Measurements from ENCODE around the gene LRRC1.

The LRRC1 gene

GRCh38 chr6:53926505-53926904 lies 131.7 kb downstream of the LRRC1 start:
- no peak overlapping the region for H3K4ac ChIP-seq (ENCODE audit: low read length)
- H2BK120ac ChIP-seq (ENCODE audit: low read depth, low read length) = no peak overlapping the region
- H3K23ac ChIP-seq (ENCODE audit: low read depth, low read length, poor library complexity) = no peak overlapping the region
- H3K4me1 ChIP-seq (ENCODE audit: control insufficient read depth in 2 of 2, insufficient read depth in 1 of 2, low read depth in 1 of 2, low read length in 2 of 2) = peaks cover 3 to 6% of the 10 kb centered on the region in 2 donors
- H2BK5ac ChIP-seq (ENCODE audit: low read length) = no peak overlapping the region
- H3K36me3 ChIP-seq (replicated peaks in 1 of 2; ENCODE audit: control insufficient read depth in 2 of 2, insufficient read depth in 2 of 2, low read length in 2 of 2) = no peaks in the 10 kb centered on the region
- H3K27me3 ChIP-seq (ENCODE audit: control insufficient read depth in 3 of 3, insufficient read depth in 3 of 3, low read depth in 1 of 3, low read length in 3 of 3) = no peaks in the 10 kb centered on the region
- no peak overlapping the region for H4K91ac ChIP-seq (ENCODE audit: low read depth, low read length, poor library complexity)
- no peak overlapping the region for H3K27ac ChIP-seq (replicated peaks; ENCODE audit: low read length)
- H3K79me1 ChIP-seq (ENCODE audit: low read depth, low read length) = no peaks in the 10 kb centered on the region
- H3K14ac ChIP-seq (ENCODE audit: low read length) = no peak overlapping the region
- no peak overlapping the region for H2AK5ac ChIP-seq (ENCODE audit: low read depth, low read length)
- H3K9ac ChIP-seq (ENCODE audit: low read depth, low read length, poor library complexity) = no peak overlapping the region
- WGBS, 2 donors (ENCODE audit: extremely low coverage in 2 of 2, insufficient read length in 2 of 2, insufficient replicate concordance in 1 of 2) = no CpG with 5 or more reads among the region's 2 CpGs
- peaks cover 0 to 4% of the 10 kb centered on the region in 2 donors for H3K9me3 ChIP-seq (replicated peaks in 1 of 2; ENCODE audit: control insufficient read depth in 2 of 2, insufficient read depth in 1 of 2, low read depth in 1 of 2, low read length in 2 of 2)
- no peak overlapping the region for H3K4me3 ChIP-seq (ENCODE audit: low read length in 2 of 2)
- H4K8ac ChIP-seq (ENCODE audit: low read depth, low read length) = no peak overlapping the region
- no peak overlapping the region for H2BK12ac ChIP-seq (ENCODE audit: low read length)
- H2BK15ac ChIP-seq (ENCODE audit: low read length) = no peak overlapping the region
- no peak overlapping the region for H3K4me2 ChIP-seq (ENCODE audit: insufficient read depth, low read length, poor library complexity, severe bottlenecking)
- H3K18ac ChIP-seq (ENCODE audit: low read length) = no peak overlapping the region
- H2AFZ ChIP-seq (ENCODE audit: low read length) = no peak overlapping the region
- DNase-seq (ENCODE audit: low spot score) = no peak

GRCh38 chr6:53928641-53929040 lies 133.8 kb downstream of the LRRC1 start:
- Histone ChIP-seq H3K4ac (ENCODE audit: low read length) (no peak overlapping the region), H3K14ac (ENCODE audit: low read length) (no peak overlapping the region), H3K4me2 (ENCODE audit: insufficient read depth, low read length, poor library complexity, severe bottlenecking) (no peak overlapping the region), H2BK12ac (ENCODE audit: low read length) (no peak overlapping the region), H3K27ac (replicated peaks; ENCODE audit: low read length) (no peak overlapping the region), H2AK5ac (ENCODE audit: low read depth, low read length) (no peak overlapping the region), H2AFZ (ENCODE audit: low read length) (no peak overlapping the region), H3K9me3 (replicated peaks in 1 of 2; ENCODE audit: control insufficient read depth in 2 of 2, insufficient read depth in 1 of 2, low read depth in 1 of 2, low read length in 2 of 2) (peaks cover 0 to 4% of the 10 kb centered on the region in 2 donors), H3K23ac (ENCODE audit: low read depth, low read length, poor library complexity) (no peak overlapping the region), H2BK15ac (ENCODE audit: low read length) (no peak overlapping the region), H3K9ac (ENCODE audit: low read depth, low read length, poor library complexity) (no peak overlapping the region), H3K4me3 (ENCODE audit: low read length in 2 of 2) (no peak overlapping the region), H3K4me1 (ENCODE audit: control insufficient read depth in 2 of 2, insufficient read depth in 1 of 2, low read depth in 1 of 2, low read length in 2 of 2) (no peaks in the 10 kb centered on the region), H4K91ac (ENCODE audit: low read depth, low read length, poor library complexity) (no peak overlapping the region), H2BK5ac (ENCODE audit: low read length) (no peak overlapping the region), H3K18ac (ENCODE audit: low read length) (no peak overlapping the region), H2BK120ac (ENCODE audit: low read depth, low read length) (no peak overlapping the region), H3K27me3 (ENCODE audit: control insufficient read depth in 3 of 3, insufficient read depth in 3 of 3, low read depth in 1 of 3, low read length in 3 of 3) (no peaks in the 10 kb centered on the region), H3K79me1 (ENCODE audit: low read depth, low read length) (no peaks in the 10 kb centered on the region), H3K36me3 (replicated peaks in 1 of 2; ENCODE audit: control insufficient read depth in 2 of 2, insufficient read depth in 2 of 2, low read length in 2 of 2) (no peaks in the 10 kb centered on the region), H4K8ac (ENCODE audit: low read depth, low read length) (no peak overlapping the region)
- no CpG with 5 or more reads among the region's 1 CpG for WGBS, 2 donors (ENCODE audit: extremely low coverage in 2 of 2, insufficient read length in 2 of 2, insufficient replicate concordance in 1 of 2)
- no peak for DNase-seq (ENCODE audit: low spot score)

- Histone ChIP-seq H2BK120ac (ENCODE audit: low read depth, low read length) (no peak overlapping the region), H3K4me3 (ENCODE audit: low read length in 2 of 2) (no peak overlapping the region), H2BK5ac (ENCODE audit: low read length) (no peak overlapping the region), H2BK12ac (ENCODE audit: low read length) (no peak overlapping the region), H3K23ac (ENCODE audit: low read depth, low read length, poor library complexity) (no peak overlapping the region), H3K9ac (ENCODE audit: low read depth, low read length, poor library complexity) (no peak overlapping the region), H3K14ac (ENCODE audit: low read length) (no peak overlapping the region), H3K27me3 (ENCODE audit: control insufficient read depth in 3 of 3, insufficient read depth in 3 of 3, low read depth in 1 of 3, low read length in 3 of 3) (no peaks in the 10 kb centered on the region), H3K4ac (ENCODE audit: low read length) (no peak overlapping the region), H3K79me1 (ENCODE audit: low read depth, low read length) (no peaks in the 10 kb centered on the region), H3K9me3 (replicated peaks in 1 of 2; ENCODE audit: control insufficient read depth in 2 of 2, insufficient read depth in 1 of 2, low read depth in 1 of 2, low read length in 2 of 2) (peaks cover 0 to 4% of the 10 kb centered on the region in 2 donors), H2AFZ (ENCODE audit: low read length) (no peak overlapping the region), H2AK5ac (ENCODE audit: low read depth, low read length) (no peak overlapping the region), H2BK15ac (ENCODE audit: low read length) (no peak overlapping the region), H3K4me2 (ENCODE audit: insufficient read depth, low read length, poor library complexity, severe bottlenecking) (no peak overlapping the region), H4K8ac (ENCODE audit: low read depth, low read length) (no peak overlapping the region), H3K18ac (ENCODE audit: low read length) (no peak overlapping the region), H3K4me1 (ENCODE audit: control insufficient read depth in 2 of 2, insufficient read depth in 1 of 2, low read depth in 1 of 2, low read length in 2 of 2) (no peaks in the 10 kb centered on the region), H4K91ac (ENCODE audit: low read depth, low read length, poor library complexity) (no peak overlapping the region), H3K36me3 (replicated peaks in 1 of 2; ENCODE audit: control insufficient read depth in 2 of 2, insufficient read depth in 2 of 2, low read length in 2 of 2) (no peaks in the 10 kb centered on the region), H3K27ac (replicated peaks; ENCODE audit: low read length) (no peak overlapping the region)
- no CpG with 5 or more reads among the region's 4 CpGs for WGBS, 2 donors (ENCODE audit: extremely low coverage in 2 of 2, insufficient read length in 2 of 2, insufficient replicate concordance in 1 of 2)
- DNase-seq (ENCODE audit: low spot score) = no peak
These were observed 134.4 kb downstream of the LRRC1 start for GRCh38 chr6:53929041-53929820.

GRCh38 chr6:53929821-53930120 lies 135.0 kb downstream of the LRRC1 start:
- no CpG with 5 or more reads among the region's 6 CpGs for WGBS, 2 donors (ENCODE audit: extremely low coverage in 2 of 2, insufficient read length in 2 of 2, insufficient replicate concordance in 1 of 2)
- Histone ChIP-seq H3K27ac (replicated peaks; ENCODE audit: low read length) (no peak overlapping the region), H3K14ac (ENCODE audit: low read length) (no peak overlapping the region)

More at GRCh38 chr6:53929821-53930120, 135.0 kb downstream of the LRRC1 start:
- Histone ChIP-seq H3K27me3 (ENCODE audit: control insufficient read depth in 3 of 3, insufficient read depth in 3 of 3, low read depth in 1 of 3, low read length in 3 of 3) (no peaks in the 10 kb centered on the region), H3K23ac (ENCODE audit: low read depth, low read length, poor library complexity) (no peak overlapping the region), H3K79me1 (ENCODE audit: low read depth, low read length) (no peaks in the 10 kb centered on the region), H2BK5ac (ENCODE audit: low read length) (no peak overlapping the region), H3K4me1 (ENCODE audit: control insufficient read depth in 2 of 2, insufficient read depth in 1 of 2, low read depth in 1 of 2, low read length in 2 of 2) (no peaks in the 10 kb centered on the region), H3K18ac (ENCODE audit: low read length) (no peak overlapping the region), H3K9ac (ENCODE audit: low read depth, low read length, poor library complexity) (no peak overlapping the region), H2AFZ (ENCODE audit: low read length) (no peak overlapping the region), H4K91ac (ENCODE audit: low read depth, low read length, poor library complexity) (no peak overlapping the region), H2AK5ac (ENCODE audit: low read depth, low read length) (no peak overlapping the region), H3K36me3 (replicated peaks in 1 of 2; ENCODE audit: control insufficient read depth in 2 of 2, insufficient read depth in 2 of 2, low read length in 2 of 2) (no peaks in the 10 kb centered on the region), H4K8ac (ENCODE audit: low read depth, low read length) (no peak overlapping the region), H3K9me3 (replicated peaks in 1 of 2; ENCODE audit: control insufficient read depth in 2 of 2, insufficient read depth in 1 of 2, low read depth in 1 of 2, low read length in 2 of 2) (peaks cover 0 to 4% of the 10 kb centered on the region in 2 donors), H3K4me2 (ENCODE audit: insufficient read depth, low read length, poor library complexity, severe bottlenecking) (no peak overlapping the region), H2BK120ac (ENCODE audit: low read depth, low read length) (no peak overlapping the region), H2BK15ac (ENCODE audit: low read length) (no peak overlapping the region), H3K4me3 (ENCODE audit: low read length in 2 of 2) (no peak overlapping the region), H2BK12ac (ENCODE audit: low read length) (no peak overlapping the region), H3K4ac (ENCODE audit: low read length) (no peak overlapping the region)
- no peak for DNase-seq (ENCODE audit: low spot score)
